ENCODE measurements around the gene FUT1. TPM values are rescaled to one million over a fixed set of nuclear protein-coding genes. Genes with fewer than 3 reads are reported as not detected.

FUT1 gene
- polyA plus RNA-seq (2011; rRNA removed) (0.02 and 0.07 TPM in 2 replicates), polyA minus RNA-seq (2011; rRNA and poly(A)+ RNA removed) (0.05 TPM in 1 of 2 replicates, not detected in the other)

DNA sequence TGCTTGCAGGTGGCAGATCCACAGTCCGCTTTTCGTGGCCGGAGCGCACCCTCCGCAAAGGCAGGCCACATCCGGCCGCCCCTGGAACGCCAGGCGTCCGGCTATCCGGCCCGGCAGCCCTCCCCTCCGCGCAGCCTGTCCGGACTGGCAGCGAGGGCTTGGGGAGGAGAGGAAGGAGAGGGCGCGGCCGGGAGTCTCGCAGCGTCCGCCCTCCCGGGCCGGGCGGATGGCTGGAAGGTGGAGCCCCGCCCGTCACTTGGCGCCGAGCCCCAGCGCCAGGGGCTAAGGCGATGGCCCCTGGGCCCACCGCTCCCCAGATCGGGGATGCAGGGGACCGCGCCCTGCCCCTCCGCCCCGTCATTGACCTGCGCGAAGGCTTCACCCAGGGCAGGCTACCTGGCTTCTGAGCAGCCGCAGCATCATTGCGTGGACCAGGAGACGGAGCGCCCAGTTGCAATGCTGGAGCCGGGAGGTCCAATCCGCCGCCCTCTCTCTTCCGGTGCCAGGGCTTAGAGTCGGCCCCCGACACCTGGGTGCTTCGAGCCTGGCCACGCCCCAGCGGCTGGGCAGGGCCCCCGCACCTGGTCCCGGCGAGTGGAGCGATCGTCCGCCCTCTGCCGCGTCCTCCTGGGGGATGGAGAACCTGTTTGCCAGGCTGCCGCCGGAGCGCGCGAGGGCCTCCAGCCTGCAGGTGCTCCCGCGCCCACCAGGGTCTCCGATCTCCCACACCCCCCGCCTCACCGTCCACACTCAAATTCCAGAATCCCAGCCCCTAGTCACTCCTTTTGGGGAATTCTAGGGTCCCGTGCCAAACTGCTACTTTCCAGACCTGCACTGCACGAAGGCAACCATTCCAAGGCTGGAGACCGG lies at the start of gene FUT1:
TSS of gene FUT1 (minus strand) at position 146 of the 870 bp plus-strand sequence. CDS start 1,360 bp downstream, outside the sequence.
- CTCF ChIA-PET = no interaction called here
- Histone ChIP-seq H3K4me3 (ENCODE audit: low read depth, low read length) (peak within 1 kb of the TSS; percentile 20; the same call in 1 of the 2 replicates), H3K27ac (ENCODE audit: low read depth, low read length) (no peak within 1 kb of the TSS), H3K27me3 (ENCODE audit: control insufficient read depth, insufficient read depth, low read length) (peaks cover 36% of the 10 kb centered on the region), H3K9me3 (ENCODE audit: control insufficient read depth, insufficient read depth, low read length) (peaks cover 5% of the 10 kb centered on the region; the same call in 1 of the 2 replicates)
- POLR2A ChIA-PET = no interaction called here
- TF ChIP-seq, protein P1, sequence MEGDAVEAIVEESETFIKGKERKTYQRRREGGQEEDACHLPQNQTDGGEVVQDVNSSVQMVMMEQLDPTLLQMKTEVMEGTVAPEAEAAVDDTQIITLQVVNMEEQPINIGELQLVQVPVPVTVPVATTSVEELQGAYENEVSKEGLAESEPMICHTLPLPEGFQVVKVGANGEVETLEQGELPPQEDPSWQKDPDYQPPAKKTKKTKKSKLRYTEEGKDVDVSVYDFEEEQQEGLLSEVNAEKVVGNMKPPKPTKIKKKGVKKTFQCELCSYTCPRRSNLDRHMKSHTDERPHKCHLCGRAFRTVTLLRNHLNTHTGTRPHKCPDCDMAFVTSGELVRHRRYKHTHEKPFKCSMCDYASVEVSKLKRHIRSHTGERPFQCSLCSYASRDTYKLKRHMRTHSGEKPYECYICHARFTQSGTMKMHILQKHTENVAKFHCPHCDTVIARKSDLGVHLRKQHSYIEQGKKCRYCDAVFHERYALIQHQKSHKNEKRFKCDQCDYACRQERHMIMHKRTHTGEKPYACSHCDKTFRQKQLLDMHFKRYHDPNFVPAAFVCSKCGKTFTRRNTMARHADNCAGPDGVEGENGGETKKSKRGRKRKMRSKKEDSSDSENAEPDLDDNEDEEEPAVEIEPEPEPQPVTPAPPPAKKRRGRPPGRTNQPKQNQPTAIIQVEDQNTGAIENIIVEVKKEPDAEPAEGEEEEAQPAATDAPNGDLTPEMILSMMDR (IDR thresholded peaks at IDR 0.05; ENCODE audit: low read depth, low read length) = no peak
- DNase-seq (ENCODE audit: low read depth, low spot score) = no peak

DNA sequence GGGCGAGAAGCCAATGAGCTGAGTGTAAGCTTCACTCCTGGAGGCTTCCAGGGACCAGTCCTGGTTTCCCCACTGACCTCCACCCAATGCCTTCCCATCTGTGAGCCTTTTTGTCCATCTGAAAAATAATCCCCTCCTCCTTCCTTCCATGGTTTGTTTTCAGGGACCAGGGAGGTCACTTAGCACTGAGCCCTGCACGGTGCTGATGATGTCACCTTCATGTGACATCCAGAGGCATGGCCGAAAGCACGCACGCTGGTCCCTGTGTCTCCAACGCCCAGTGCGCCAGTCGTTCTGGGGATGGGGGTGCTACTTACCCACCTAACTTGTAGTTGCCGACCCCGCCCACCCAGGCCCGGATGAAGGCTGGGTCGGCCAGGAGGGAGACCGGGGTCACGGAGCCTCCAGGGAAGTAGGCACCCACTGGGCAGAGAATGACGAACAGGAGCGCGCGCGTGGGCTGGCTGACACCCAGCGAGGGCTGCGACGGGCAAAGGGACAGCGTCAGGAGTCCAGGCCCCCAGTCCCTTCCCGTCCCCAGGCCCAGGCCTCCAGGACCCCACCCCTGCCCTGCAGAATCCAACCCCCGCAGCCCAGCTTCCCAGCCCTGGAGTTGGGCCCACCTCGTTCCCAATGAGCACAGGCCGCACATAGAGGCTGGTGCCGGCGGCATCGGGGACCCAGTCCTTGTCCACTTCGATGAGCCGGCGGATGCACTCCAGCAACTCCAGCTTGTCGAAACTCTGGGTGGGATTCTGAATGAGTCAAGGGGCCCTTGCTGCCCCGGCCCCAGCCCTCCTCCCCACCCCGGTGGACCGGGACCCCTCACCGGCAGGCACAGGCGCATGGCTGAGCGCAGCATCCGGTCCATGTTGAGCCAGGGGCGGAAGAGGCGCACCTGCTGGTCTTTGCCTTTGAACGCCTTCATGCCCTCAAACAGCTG lies 47.2 kb upstream of the FUT1 start:
- H3K4me3 ChIP-seq (ENCODE audit: low read depth, low read length) = no peak overlapping the region
- no peak overlapping the region for H3K27ac ChIP-seq (ENCODE audit: low read depth, low read length)
- no peaks in the 10 kb centered on the region for H3K27me3 ChIP-seq (ENCODE audit: control insufficient read depth, insufficient read depth, low read length)
- POLR2A ChIA-PET = interaction anchor here (1.5 kb wide), 1 partner anchor 13 kb away, joined by 7 read pairs; no protein-coding TSS in a partner anchor
- DNase-seq (ENCODE audit: low read depth, low spot score) = no peak
- CTCF ChIA-PET = interaction anchor here (1.4 kb wide), 1 partner anchor 43 kb away, joined by 5 read pairs; no protein-coding TSS in a partner anchor
- TF ChIP-seq, protein P1 (IDR thresholded peaks at IDR 0.05; ENCODE audit: low read depth, low read length) = no peak
- H3K9me3 ChIP-seq (ENCODE audit: control insufficient read depth, insufficient read depth, low read length) = no peaks in the 10 kb centered on the region; the same call in 1 of the 2 replicates

DNA sequence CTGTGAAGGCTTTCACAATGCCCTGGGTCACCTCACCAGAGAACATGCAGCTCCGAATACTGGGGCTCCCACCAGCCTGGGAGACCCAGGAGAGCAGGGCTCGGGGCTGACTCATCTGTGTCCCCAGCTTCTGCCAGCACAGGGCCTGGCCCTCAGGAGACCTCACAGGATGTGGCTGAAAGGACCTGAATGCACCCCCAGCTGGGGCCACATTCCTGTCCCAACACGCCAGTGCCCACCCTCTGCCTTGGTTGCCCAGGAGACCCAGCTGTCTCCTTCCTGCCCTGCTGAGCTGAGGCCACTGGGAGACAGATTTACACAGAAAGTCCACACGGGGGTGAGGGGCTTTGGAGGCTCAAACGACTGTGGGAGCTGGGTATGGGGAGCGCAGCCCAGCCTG lies 46.5 kb upstream of the FUT1 start:
- Histone ChIP-seq H3K4me3 (ENCODE audit: low read depth, low read length) (no peak overlapping the region), H3K27ac (ENCODE audit: low read depth, low read length) (no peak overlapping the region), H3K9me3 (ENCODE audit: control insufficient read depth, insufficient read depth, low read length) (no peaks in the 10 kb centered on the region; the same call in 1 of the 2 replicates), H3K27me3 (ENCODE audit: control insufficient read depth, insufficient read depth, low read length) (no peaks in the 10 kb centered on the region)
- ChIA-PET POLR2A (interaction anchor here (1.5 kb wide), 1 partner anchor 13 kb away, joined by 7 read pairs; no protein-coding TSS in a partner anchor), CTCF (interaction anchor here (0.7 to 1.4 kb wide), 3 partner anchors 9 to 44 kb away, joined by 3 to 5 read pairs (median 3); no protein-coding TSS in a partner anchor)
- TF ChIP-seq, protein P1 (IDR thresholded peaks at IDR 0.05; ENCODE audit: low read depth, low read length) = no peak
- no peak for DNase-seq (ENCODE audit: low read depth, low spot score)

DNA sequence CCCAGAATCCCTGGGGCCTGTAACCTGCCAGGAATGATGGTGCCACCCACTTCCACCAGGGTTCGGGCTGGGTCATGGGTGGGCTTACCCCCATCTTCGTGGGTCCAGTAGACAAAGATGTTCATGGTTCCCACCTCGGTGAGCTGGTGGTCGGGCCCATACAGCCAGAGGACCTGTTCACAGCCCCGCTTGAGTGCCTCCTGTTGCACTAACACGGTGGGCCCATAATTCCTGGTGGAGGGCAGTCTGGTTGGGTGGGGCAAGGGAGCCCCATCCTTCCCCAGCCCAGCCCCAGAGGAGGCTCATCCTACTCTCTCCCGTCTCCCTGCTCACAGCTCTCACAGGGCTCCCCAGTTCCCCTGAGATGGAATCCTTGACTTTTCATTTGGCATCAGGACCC lies 44.7 kb upstream of the FUT1 start:
- Histone ChIP-seq H3K27ac (ENCODE audit: low read depth, low read length) (no peak overlapping the region), H3K4me3 (ENCODE audit: low read depth, low read length) (no peak overlapping the region), H3K27me3 (ENCODE audit: control insufficient read depth, insufficient read depth, low read length) (no peaks in the 10 kb centered on the region), H3K9me3 (ENCODE audit: control insufficient read depth, insufficient read depth, low read length) (no peaks in the 10 kb centered on the region; the same call in 1 of the 2 replicates)
- ChIA-PET CTCF (interaction anchor here (4.0 kb wide), 1 partner anchor 44 kb away, joined by 59 read pairs; no protein-coding TSS in a partner anchor), POLR2A (no interaction called here)
- no peak for DNase-seq (ENCODE audit: low read depth, low spot score)
- TF ChIP-seq, protein P1 (IDR thresholded peaks at IDR 0.05; ENCODE audit: low read depth, low read length) = no peak
